HUES6 (cell line): Measurements from ENCODE around the gene ARPC2.

ENCODE experiments used
- H3K27ac ChIP-seq: 2 replicates; pipeline ENCODE4 v1.7.0; 2013; ENCODE audit warnings: low read depth, mild to moderate bottlenecking, low read length, inconsistent platforms
- H3K27me3 ChIP-seq: 2 replicates; pipeline ENCODE4 v1.6.1; 2013; ENCODE audit warnings: low read length; ENCODE audit not compliant: control insufficient read depth, insufficient read depth
- H3K36me3 ChIP-seq: 2 replicates; pipeline ENCODE4 v1.6.1; 2013; ENCODE audit warnings: low read length; ENCODE audit not compliant: control insufficient read depth, insufficient read depth
- H3K4me1 ChIP-seq: 2 replicates; pipeline ENCODE4 v1.6.1; 2013; ENCODE audit warnings: low read length; ENCODE audit not compliant: control insufficient read depth, insufficient read depth
- H3K4me3 ChIP-seq: 2 replicates; pipeline ENCODE4 v1.5.1; 2013; ENCODE audit warnings: low read depth, low read length
- H3K9ac ChIP-seq: one replicate; pipeline ENCODE4 v1.6.1; 2013; ENCODE audit warnings: mild to moderate bottlenecking, low read length
- H3K9me3 ChIP-seq: 2 replicates; pipeline ENCODE4 v1.6.1; 2013; ENCODE audit warnings: low read depth, low read length; ENCODE audit not compliant: control insufficient read depth, insufficient read depth

Gene ARPC2

DNA sequence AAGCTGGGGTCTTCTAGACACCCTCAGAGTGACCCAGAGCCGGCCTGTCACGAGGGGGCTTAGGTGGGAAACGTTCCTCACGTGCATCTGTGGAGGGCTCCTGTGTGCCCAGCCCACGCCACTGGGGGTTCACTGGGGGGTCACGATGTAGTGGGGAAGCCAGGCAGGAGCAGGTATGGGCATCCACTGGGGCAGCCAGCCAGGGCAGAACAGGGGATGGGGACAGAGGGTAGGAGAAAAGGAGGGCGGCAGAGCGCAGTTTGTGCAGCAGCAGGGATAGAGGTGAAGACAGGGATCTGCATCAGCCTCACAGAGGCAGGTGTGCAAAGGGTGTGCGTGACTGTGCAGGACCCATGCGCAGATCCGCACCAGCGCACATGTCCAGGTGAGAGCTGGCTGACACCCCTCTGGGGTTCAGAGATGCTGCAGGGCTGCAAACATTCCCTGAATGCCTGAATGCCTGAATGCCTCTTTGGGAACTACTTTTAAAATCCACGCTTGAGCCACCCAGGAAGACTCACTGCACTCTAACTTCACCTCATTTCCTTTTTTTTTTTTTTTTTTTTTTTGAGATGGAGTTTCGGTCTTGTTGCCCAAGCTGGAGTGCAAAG lies 63.4 kb downstream of the ARPC2 start:
- Histone ChIP-seq H3K36me3 (peaks cover 48% of the 10 kb centered on the region), H3K4me3 (no peak overlapping the region), H3K27ac (no peak overlapping the region), H3K9me3 (no peaks in the 10 kb centered on the region), H3K4me1 (no peaks in the 10 kb centered on the region; the same call in 1 of the 2 replicates), H3K27me3 (no peaks in the 10 kb centered on the region), H3K9ac (no peak overlapping the region)

DNA sequence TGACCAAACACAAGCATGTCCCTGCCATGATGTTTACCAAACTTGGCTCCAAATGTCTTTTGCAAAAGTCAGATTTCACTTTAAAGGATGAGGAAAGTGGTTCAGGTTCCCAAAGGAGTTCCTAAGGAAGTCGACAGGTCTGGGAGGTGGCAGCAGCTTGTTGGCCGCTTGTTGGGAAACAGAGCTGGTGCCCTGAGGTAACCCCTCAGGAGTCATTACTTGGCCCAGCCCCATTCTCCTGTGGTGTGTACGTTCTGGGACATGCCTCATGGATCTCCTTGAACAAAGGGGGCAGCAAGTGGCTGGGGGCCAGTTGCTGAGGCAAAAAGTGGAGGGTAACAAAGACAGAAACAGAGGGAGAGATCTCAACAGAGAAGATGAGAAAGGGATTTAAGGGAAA lies 64.5 kb downstream of the ARPC2 start:
- H3K36me3 ChIP-seq = peaks cover 37% of the 10 kb centered on the region
- peaks cover 10% of the 10 kb centered on the region; the same call in 1 of the 2 replicates for H3K4me1 ChIP-seq
- no peak overlapping the region for H3K4me3 ChIP-seq
- no peak overlapping the region for H3K9ac ChIP-seq
- no peak overlapping the region for H3K27ac ChIP-seq
- no peaks in the 10 kb centered on the region for H3K27me3 ChIP-seq
- H3K9me3 ChIP-seq = no peaks in the 10 kb centered on the region

DNA sequence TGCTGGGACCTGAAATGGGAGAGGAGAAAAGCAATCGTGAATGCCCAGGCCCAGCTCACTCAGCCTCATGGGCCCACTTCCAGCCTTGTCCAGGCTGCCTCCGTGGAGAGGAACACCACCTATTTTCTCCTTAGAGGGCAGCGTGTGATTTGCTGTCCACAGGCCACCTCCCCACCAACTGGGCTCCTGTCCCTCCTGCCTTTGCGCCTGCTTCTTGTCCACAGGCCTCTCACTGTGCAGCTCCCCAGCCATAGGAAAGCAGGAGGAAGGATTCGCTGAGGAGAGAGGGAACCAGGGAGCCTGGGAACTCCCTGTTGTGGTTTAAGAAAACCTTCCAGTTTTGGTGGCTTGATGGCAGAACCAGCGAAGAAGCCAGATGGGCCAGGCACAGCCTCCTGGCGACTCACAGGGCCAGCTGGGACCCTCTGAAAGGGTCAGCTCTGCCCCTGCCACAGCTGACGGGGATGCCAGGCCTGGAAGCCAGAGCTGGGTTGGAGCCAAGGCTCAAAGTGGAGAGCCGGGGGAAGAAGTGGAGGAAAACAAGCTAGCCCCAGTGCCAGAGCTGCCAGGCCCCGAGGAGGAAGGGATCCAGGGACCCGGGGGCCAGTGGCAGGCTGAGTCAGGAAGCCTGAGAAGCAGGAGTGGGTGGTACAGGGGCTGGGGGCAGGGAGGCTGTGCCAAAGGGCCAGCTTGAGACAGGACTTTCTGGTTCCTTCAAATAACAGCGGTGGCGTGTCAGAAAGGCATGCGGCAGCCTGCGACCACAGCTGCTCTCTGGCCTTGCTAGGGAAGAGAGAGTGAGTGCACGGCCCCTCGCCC lies 65.4 kb downstream of the ARPC2 start:
- Histone ChIP-seq H3K9ac (no peak overlapping the region), H3K9me3 (no peaks in the 10 kb centered on the region), H3K27me3 (no peaks in the 10 kb centered on the region), H3K4me3 (no peak overlapping the region), H3K4me1 (peaks cover 19% of the 10 kb centered on the region), H3K27ac (no peak overlapping the region), H3K36me3 (peaks cover 27% of the 10 kb centered on the region)

DNA sequence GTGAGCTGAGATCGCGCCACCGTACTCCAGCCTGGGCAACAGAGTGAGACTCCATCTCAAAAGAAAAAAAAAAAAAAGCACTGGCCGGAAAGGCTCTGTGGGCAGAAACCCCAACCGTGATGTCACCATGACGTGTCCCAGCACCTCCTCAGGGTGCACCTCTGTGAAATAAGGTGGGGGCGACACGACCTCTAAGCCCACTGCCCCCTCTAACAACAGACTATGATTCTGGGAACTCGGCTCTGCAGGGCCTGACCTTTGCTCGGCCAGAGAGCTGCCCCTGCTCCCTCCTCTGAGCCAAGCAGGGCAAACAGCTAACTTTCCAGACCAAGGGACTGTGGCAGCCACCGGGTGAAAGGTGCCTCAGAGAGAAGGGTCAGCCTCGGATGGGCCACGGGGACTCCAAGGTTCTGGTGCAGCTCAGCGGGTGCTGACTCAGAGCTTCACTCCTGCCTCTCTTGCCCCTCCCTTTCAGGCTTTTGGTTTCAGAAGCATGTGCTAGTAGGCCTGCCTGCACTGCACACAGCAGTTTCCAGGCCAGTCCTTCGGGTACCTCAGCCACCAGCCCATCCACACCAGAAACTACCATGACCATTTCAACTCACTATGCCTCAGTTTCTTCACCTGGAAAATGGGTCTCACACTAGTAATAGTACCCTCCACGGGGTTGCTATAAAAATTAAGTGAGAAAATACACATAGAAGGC lies 67.3 kb downstream of the ARPC2 start:
- H3K27ac ChIP-seq = no peak overlapping the region
- H3K4me3 ChIP-seq = no peak overlapping the region
- no peaks in the 10 kb centered on the region for H3K27me3 ChIP-seq
- H3K9ac ChIP-seq = no peak overlapping the region
- H3K9me3 ChIP-seq = no peaks in the 10 kb centered on the region
- peaks cover 11% of the 10 kb centered on the region for H3K36me3 ChIP-seq
- peaks cover 19% of the 10 kb centered on the region for H3K4me1 ChIP-seq

DNA sequence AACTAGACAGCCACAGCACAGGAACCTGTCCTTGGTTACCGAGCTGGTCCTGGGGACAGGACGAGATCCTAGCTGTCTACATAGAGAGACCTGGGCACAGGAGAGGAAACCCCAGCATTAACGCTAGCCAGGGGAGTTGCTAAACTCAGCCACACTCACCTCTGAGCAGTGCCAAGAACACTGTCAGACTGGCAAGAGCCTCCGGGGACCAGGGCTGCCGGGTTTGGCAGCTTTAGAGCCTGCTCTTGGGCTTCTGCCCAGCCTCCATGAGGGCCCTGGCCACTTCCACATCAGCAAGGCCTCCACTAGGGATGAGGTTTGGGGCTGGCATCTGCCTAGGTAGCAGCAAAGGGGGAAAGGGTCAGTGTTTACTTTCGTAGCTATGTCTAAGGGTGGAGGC lies 68.6 kb downstream of the ARPC2 start:
- Histone ChIP-seq H3K36me3 (no peaks in the 10 kb centered on the region), H3K27ac (no peak overlapping the region), H3K27me3 (no peaks in the 10 kb centered on the region), H3K9me3 (no peaks in the 10 kb centered on the region), H3K9ac (peak overlapping the region; percentile 1), H3K4me3 (no peak overlapping the region), H3K4me1 (peaks cover 30% of the 10 kb centered on the region)

DNA sequence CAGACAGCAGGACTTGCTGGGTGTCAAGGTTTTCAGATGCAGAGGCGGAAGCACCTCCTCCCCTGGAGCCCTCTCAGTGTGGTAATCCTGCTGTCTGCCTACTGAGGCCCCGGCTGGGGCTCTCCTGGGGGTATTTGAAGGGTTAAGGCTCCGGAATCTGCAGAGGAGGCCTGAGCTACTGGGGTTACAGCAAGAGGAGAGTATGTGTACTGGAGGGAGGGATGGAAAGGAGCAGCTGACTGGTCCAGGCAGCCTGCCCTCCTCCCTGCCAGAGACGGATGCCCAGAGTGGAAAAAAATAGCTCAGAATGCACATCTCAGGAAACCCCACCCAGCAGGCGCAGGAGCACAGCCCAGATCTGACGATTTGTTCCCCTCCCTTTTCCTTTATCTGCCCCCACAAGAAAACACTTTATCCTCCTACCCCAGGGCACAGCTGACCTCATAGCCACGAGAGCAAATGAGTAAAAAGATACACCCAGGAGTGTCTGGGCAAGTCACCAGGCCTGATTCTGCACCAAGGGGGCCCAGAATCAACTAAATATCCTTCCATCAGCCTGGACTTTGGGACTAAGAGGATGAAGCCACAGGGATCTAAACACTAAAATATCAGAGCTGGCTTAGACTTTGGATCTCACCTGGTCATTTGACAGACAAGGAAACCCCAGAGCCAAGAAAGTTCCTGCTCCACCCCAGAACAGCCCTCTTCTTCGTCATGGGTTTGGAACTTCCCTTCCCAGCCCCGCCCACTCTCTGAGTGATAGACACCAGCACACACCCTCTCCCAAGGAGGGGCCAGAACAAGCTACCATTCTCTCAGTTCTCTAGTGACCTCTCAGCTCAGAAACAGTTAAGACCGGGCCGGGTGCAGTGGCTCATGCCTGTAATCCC lies 69.8 kb downstream of the ARPC2 start:
- no peaks in the 10 kb centered on the region for H3K9me3 ChIP-seq
- H3K4me1 ChIP-seq = peaks cover 42% of the 10 kb centered on the region
- H3K4me3 ChIP-seq = peak overlapping the region; percentile 34
- no peaks in the 10 kb centered on the region for H3K36me3 ChIP-seq
- H3K27ac ChIP-seq = no peak overlapping the region; the same call in 1 of the 2 replicates
- H3K9ac ChIP-seq = peak overlapping the region; percentile 23
- H3K27me3 ChIP-seq = no peaks in the 10 kb centered on the region

DNA sequence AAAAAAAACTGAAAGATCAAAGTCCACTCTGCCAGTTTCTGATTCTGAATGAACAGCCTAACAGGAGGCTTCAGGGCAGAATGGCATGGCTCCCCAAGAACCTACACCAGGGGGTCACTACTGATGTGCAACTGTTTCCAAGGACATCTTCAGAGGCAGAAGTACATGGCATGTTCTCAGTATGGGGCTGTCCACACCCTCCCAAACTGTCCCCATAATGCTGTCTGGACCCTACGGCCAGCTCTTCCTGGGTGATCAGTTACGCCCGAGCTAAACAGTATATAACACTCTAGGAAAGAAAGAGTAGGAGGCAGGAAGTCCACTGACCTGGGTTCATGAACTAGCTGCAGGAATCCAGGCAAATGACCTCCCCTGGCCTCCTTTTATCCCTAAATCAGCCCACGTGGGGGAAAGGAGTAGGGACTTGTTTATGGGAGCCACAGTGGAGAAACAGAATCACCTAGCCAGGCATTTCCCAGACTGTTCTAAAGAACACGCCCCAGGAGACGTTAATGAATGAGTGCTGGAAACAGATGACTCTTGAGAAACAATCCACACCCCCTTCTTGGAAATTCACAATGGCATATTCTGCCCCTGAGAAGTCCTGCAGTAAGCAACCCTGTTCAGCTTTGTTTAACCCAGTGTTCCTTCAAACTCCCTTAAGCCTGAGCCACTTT lies 72.8 kb downstream of the ARPC2 start:
- Histone ChIP-seq H3K4me1 (peaks cover 57% of the 10 kb centered on the region), H3K9me3 (no peaks in the 10 kb centered on the region), H3K27me3 (no peaks in the 10 kb centered on the region), H3K36me3 (no peaks in the 10 kb centered on the region), H3K9ac (no peak overlapping the region), H3K27ac (no peak overlapping the region), H3K4me3 (no peak overlapping the region)

DNA sequence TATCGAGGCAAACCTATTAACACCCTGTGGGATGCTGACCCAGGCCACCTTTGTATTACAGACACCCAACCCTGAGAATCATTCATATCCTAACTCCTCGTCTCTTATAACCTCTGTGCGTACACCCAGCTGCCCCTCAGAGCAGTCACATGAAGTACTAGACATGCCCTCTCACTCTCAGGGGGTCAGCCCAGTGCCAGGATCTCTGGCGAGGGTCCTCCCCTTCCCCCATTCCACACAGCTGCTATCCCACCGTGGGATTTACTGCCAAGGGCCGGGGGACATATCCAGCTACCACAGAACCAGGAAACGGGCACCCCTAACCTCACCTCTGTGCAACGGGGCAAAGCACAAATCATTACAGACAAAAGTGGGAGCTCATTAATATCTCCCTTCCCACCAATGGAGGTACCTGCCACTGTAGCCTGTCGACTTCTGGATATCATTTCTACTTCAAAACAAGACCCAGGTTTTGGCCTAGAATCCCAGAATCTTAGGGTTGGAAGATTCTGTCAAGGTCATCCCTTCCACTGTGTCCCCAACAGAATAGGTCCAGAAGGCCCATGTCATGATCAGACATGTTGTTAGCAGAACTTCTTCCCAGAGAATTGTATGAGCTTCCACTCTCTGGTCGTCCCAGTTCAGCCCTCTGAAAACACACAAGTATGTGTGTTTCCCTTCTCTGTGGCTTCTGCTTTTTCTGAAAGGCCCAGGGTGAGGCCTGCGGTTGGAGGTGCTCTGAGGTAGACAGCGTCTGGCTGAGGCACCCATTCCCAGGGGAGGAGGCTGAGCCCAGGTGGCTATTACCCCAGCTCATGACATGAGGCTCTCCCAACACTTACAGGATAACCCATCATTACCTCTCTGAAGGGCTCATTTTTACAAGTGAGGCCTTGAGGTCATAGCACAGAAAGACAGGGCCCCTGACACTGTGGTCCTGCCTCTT lies 73.6 kb downstream of the ARPC2 start:
- no peaks in the 10 kb centered on the region for H3K36me3 ChIP-seq
- no peaks in the 10 kb centered on the region for H3K27me3 ChIP-seq
- peaks cover 62% of the 10 kb centered on the region for H3K4me1 ChIP-seq
- no peaks in the 10 kb centered on the region for H3K9me3 ChIP-seq
- H3K9ac ChIP-seq = no peak overlapping the region
- H3K27ac ChIP-seq = no peak overlapping the region
- H3K4me3 ChIP-seq = no peak overlapping the region

DNA sequence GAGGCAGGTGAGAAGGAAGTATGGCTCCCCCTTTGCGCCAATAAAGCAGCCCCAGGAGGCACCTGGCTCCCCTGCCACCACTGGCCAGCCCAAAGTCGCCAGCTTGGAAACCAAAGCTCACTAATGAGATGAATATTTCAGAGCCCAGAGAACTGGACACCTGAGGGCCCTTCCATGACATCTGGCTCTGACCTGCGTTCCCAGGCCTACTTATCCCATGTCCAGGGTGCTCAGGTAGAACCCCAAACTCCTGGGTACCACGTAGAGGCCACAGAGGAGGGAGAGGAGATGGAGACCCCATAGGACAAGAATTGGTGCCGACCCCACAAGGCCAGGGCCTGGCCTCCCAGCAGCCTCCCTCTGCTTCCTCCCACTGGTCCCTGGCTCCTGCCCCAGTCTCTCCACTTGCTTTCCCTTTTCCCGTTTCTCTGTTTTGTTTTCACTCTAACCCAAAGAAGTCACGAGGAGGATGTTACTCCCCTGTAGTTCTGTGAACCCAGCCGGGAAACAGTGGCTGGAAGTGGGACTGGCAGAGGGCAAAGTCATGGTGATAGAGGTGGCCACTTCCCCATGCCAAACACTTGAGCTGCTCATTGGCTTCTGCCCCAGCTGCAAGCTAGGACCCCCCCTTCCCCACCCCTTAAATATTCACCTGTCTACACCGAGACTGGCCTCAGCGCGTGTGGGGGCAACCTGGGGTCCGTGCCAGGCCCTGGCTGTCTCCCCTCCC lies 74.5 kb downstream of the ARPC2 start:
- peak overlapping the region; percentile 73 for H3K9ac ChIP-seq
- H3K36me3 ChIP-seq = no peaks in the 10 kb centered on the region
- peaks cover 54% of the 10 kb centered on the region for H3K4me1 ChIP-seq
- peak overlapping the region; percentile 83 for H3K4me3 ChIP-seq
- H3K9me3 ChIP-seq = no peaks in the 10 kb centered on the region
- H3K27ac ChIP-seq = no peak overlapping the region
- H3K27me3 ChIP-seq = no peaks in the 10 kb centered on the region
